Peyer's patch (tissue), 4 donors: ENCODE data around the gene LRRC41.

Experiments used
- POLR2A ChIP-seq, 2 donors: fragments of 450-650 bp; IDR thresholded peaks; one replicate each; pipeline ENCODE4 v1.5.1; 2017; ENCODE audit warnings: antibody characterized with exemption in 2 of 2, mild to moderate bottlenecking in 2 of 2, moderate library complexity in 2 of 2
- TF ChIP-seq, protein P1 (sequence below), 6 experiments: fragments of 450-650 bp in 4 of 6; fragments of 200-600 bp in 2 of 6; sonication (generic) in 1 of 6; IDR thresholded peaks; one replicate each; pipeline ENCODE4 v1.5.1; 2017 to 2019; ENCODE audit warnings: antibody characterized with exemption in 6 of 6, mild to moderate bottlenecking in 3 of 6, moderate library complexity in 1 of 6

DNA sequence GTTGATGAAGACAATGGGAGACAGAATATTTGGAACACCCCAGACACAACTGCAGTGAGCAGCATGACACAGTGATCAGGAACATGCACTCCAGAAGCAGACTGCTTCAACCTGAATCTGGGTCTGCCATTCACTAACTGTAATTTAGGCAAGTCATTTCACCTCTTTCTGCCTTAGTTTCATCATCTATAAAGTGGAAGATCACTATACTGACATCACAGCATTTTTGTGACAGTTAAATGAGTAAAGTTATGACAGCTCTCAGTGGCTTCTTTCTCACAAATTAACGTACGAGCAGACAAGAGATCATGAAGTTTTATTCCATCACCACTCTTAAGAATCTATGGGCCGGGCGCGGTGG is 14.3 kb downstream of the LRRC41 start:
- TF ChIP-seq, protein P1, sequence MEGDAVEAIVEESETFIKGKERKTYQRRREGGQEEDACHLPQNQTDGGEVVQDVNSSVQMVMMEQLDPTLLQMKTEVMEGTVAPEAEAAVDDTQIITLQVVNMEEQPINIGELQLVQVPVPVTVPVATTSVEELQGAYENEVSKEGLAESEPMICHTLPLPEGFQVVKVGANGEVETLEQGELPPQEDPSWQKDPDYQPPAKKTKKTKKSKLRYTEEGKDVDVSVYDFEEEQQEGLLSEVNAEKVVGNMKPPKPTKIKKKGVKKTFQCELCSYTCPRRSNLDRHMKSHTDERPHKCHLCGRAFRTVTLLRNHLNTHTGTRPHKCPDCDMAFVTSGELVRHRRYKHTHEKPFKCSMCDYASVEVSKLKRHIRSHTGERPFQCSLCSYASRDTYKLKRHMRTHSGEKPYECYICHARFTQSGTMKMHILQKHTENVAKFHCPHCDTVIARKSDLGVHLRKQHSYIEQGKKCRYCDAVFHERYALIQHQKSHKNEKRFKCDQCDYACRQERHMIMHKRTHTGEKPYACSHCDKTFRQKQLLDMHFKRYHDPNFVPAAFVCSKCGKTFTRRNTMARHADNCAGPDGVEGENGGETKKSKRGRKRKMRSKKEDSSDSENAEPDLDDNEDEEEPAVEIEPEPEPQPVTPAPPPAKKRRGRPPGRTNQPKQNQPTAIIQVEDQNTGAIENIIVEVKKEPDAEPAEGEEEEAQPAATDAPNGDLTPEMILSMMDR (IDR thresholded peaks at IDR 0.05), result no peak
- no peak for TF ChIP-seq POLR2A (IDR thresholded peaks at IDR 0.05)
